IMR-90 (cell line): Measurements from ENCODE around the gene CAMKMT. TPM values are rescaled to one million over a fixed set of nuclear protein-coding genes. Genes with fewer than 3 reads are reported as not detected.

Experiments used
- ATAC-seq: fragments of 200-7000 bp; cut with Tn5 transposase; 2 replicates; pipeline ENCODE4 v1.9.1; 2020; ENCODE audit warnings: low read depth, mild to moderate bottlenecking, moderate library complexity
- BruUV-seq: library from RNA; stranded (reverse); fragments of 400-500 nt; replicated peaks from 2 replicates; lab custom pipeline; 2021; lab: Mats Ljungman, UMichigan
- CTCF ChIA-PET: fragments of 300-600 bp; formaldehyde crosslinking; extraction: SDS; loops from one replicate; lab custom pipeline; 2021; ENCODE audit warnings: antibody characterized with exemption; lab: Yijun Ruan, JAX
- POLR2A ChIA-PET: fragments of 300-600 bp; sonication (Branson Sonifier 250); formaldehyde crosslinking; loops from one replicate; lab custom pipeline; 2022; ENCODE audit warnings: antibody characterized with exemption; ENCODE audit not compliant: unreplicated experiment; lab: Charles Lee
- DNase-seq: peaks from one replicate; pipeline ENCODE4 v3.0.0; 2013
- H2AFZ ChIP-seq: replicated peaks from 2 replicates; pipeline ENCODE3; 2013; ENCODE audit warnings: low read length, mild to moderate bottlenecking; ENCODE audit not compliant: poor library complexity
- H2AK5ac ChIP-seq: 2 replicates; pipeline ENCODE4 v1.6.1; 2013; ENCODE audit warnings: low read depth, low read length, inconsistent platforms
- H2AK9ac ChIP-seq: replicated peaks from 2 replicates; pipeline ENCODE3; 2013; ENCODE audit warnings: mild to moderate bottlenecking, low read depth, low read length, moderate library complexity; ENCODE audit not compliant: poor library complexity
- H2BK120ac ChIP-seq: 2 replicates; pipeline ENCODE4 v1.6.1; 2013; ENCODE audit warnings: low read depth, low read length, inconsistent platforms
- H2BK15ac ChIP-seq: 3 replicates; pipeline ENCODE4 v1.6.1; 2013; ENCODE audit warnings: low read depth, low read length, inconsistent platforms
- H2BK20ac ChIP-seq: 2 replicates; pipeline ENCODE4 v1.6.1; 2013; ENCODE audit warnings: low read depth, mild to moderate bottlenecking, inconsistent platforms, low read length, moderate library complexity
- H2BK5ac ChIP-seq: 2 replicates; pipeline ENCODE4 v1.6.1; 2013; ENCODE audit warnings: mild to moderate bottlenecking, low read depth, low read length, inconsistent platforms; ENCODE audit not compliant: poor library complexity, severe bottlenecking
- H3K14ac ChIP-seq: replicated peaks from 2 replicates; pipeline ENCODE4 v1.6.1; 2013; ENCODE audit warnings: low read depth, low read length, inconsistent platforms
- H3K18ac ChIP-seq: 2 replicates; pipeline ENCODE4 v1.6.1; 2013; ENCODE audit warnings: low read depth, low read length, control low read depth
- H3K23ac ChIP-seq: 2 replicates; pipeline ENCODE4 v1.6.1; 2013; ENCODE audit warnings: low read depth, low read length, inconsistent platforms
- H3K27ac ChIP-seq: 2 replicates; pipeline ENCODE4 v1.5.1; 2013; ENCODE audit warnings: mild to moderate bottlenecking, control low read depth, low read length; ENCODE audit not compliant: insufficient read depth
- H3K27me3 ChIP-seq: 2 replicates; pipeline ENCODE4 v1.6.1; 2013; ENCODE audit warnings: low read length; ENCODE audit not compliant: control insufficient read depth, insufficient read depth
- H3K36me3 ChIP-seq: 2 replicates; pipeline ENCODE4 v1.6.1; 2013; ENCODE audit warnings: low read length, mixed read lengths; ENCODE audit not compliant: control insufficient read depth, insufficient read depth
- H3K4ac ChIP-seq: 2 replicates; pipeline ENCODE4 v1.6.1; 2013; ENCODE audit warnings: low read depth, low read length, inconsistent platforms
- H3K4me1 ChIP-seq: 2 replicates; pipeline ENCODE4 v1.6.1; 2013; ENCODE audit warnings: low read length, mixed read lengths; ENCODE audit not compliant: control insufficient read depth, insufficient read depth
- H3K4me2 ChIP-seq: 2 replicates; pipeline ENCODE4 v1.6.1; 2013; ENCODE audit warnings: low read depth, mild to moderate bottlenecking, control low read depth, low read length, moderate library complexity
- H3K4me3 ChIP-seq: 2 replicates; pipeline ENCODE4 v1.5.1; 2013; ENCODE audit warnings: low read depth, mild to moderate bottlenecking, control low read depth, low read length, moderate library complexity; ENCODE audit not compliant: insufficient read depth
- H3K56ac ChIP-seq: 2 replicates; pipeline ENCODE4 v1.6.1; 2013; ENCODE audit warnings: low read length, inconsistent platforms; ENCODE audit not compliant: insufficient read depth; ENCODE audit errors: extremely low read depth
- H3K79me1 ChIP-seq, 2 experiments: 2 replicates each; pipeline ENCODE4 v1.6.1; 2013; ENCODE audit warnings: low read length in 2 of 2, inconsistent platforms in 1 of 2, low read depth in 1 of 2
- H3K9ac ChIP-seq: 2 replicates; pipeline ENCODE4 v1.6.1; 2013; ENCODE audit warnings: low read depth, low read length, control low read depth
- H3K9me1 ChIP-seq: 2 replicates; pipeline ENCODE4 v1.6.1; 2013; ENCODE audit warnings: low read length, inconsistent platforms; ENCODE audit not compliant: insufficient read depth
- H3K9me3 ChIP-seq: 2 replicates; pipeline ENCODE4 v1.6.1; 2013; ENCODE audit warnings: low read length; ENCODE audit not compliant: control insufficient read depth, insufficient read depth
- H4K20me1 ChIP-seq: 2 replicates; pipeline ENCODE4 v1.6.1; 2013; ENCODE audit warnings: low read length, inconsistent platforms; ENCODE audit not compliant: insufficient read depth
- H4K5ac ChIP-seq: 2 replicates; pipeline ENCODE4 v1.6.1; 2013; ENCODE audit warnings: mild to moderate bottlenecking, low read depth, low read length, control low read depth
- H4K8ac ChIP-seq, 2 experiments: 2 replicates each; pipeline ENCODE4 v1.6.1; 2013; ENCODE audit warnings: low read depth in 2 of 2, low read length in 2 of 2, control low read depth in 1 of 2, inconsistent platforms in 1 of 2
- H4K91ac ChIP-seq: 2 replicates; pipeline ENCODE4 v1.6.1; 2013; ENCODE audit warnings: low read depth, low read length, inconsistent platforms; ENCODE audit not compliant: insufficient read depth
- BHLHE40 ChIP-seq: fragments of 150-350 bp; IDR thresholded peaks from 2 replicates; pipeline ENCODE4 v1.6.1; 2016; ENCODE audit warnings: mild to moderate bottlenecking, low read depth, low read length
- CEBPB ChIP-seq: IDR thresholded peaks from 2 replicates; pipeline ENCODE4 v1.6.1; 2012; ENCODE audit warnings: low read depth, low read length, improper control_type of control experiment
- CHD1 ChIP-seq: IDR thresholded peaks from 2 replicates; pipeline ENCODE4 v1.6.1; 2012; ENCODE audit warnings: low read depth, low read length, improper control_type of control experiment
- CTCF ChIP-seq: conservative IDR thresholded peaks from 2 replicates; pipeline ENCODE4 v1.5.1; 2012; ENCODE audit warnings: mild to moderate bottlenecking, low read depth, low read length, improper control_type of control experiment
- ELK1 ChIP-seq: fragments of 150-350 bp; IDR thresholded peaks from 2 replicates; pipeline ENCODE4 v1.6.1; 2016; ENCODE audit warnings: low read depth, mild to moderate bottlenecking, low read length, moderate library complexity, borderline replicate concordance
- FOS ChIP-seq: fragments of 150-350 bp; IDR thresholded peaks from 2 replicates; pipeline ENCODE4 v1.6.1; 2016; ENCODE audit warnings: low read depth, low read length
- MAFK ChIP-seq: IDR thresholded peaks from 2 replicates; pipeline ENCODE4 v1.6.1; 2012; ENCODE audit warnings: low read depth, low read length, improper control_type of control experiment
- MAZ ChIP-seq: IDR thresholded peaks from 2 replicates; pipeline ENCODE4 v1.6.1; 2012; ENCODE audit warnings: low read depth, mild to moderate bottlenecking, low read length, improper control_type of control experiment, moderate library complexity, borderline replicate concordance
- MXI1 ChIP-seq: IDR thresholded peaks from 2 replicates; pipeline ENCODE4 v1.6.1; 2012; ENCODE audit warnings: low read depth, mild to moderate bottlenecking, low read length, moderate library complexity, borderline replicate concordance
- NFE2L2 ChIP-seq: fragments of 150-350 bp; IDR thresholded peaks from 2 replicates; pipeline ENCODE4 v1.6.1; 2016; ENCODE audit warnings: low read depth, mild to moderate bottlenecking, low read length
- POLR2A ChIP-seq: IDR thresholded peaks from 2 replicates; pipeline ENCODE4 v1.6.1; 2012; ENCODE audit warnings: mild to moderate bottlenecking, low read depth, low read length
- RAD21 ChIP-seq: IDR thresholded peaks from 2 replicates; pipeline ENCODE4 v1.6.1; 2012; ENCODE audit warnings: low read length, improper control_type of control experiment
- RCOR1 ChIP-seq: IDR thresholded peaks from 2 replicates; pipeline ENCODE4 v1.6.1; 2012; ENCODE audit warnings: mild to moderate bottlenecking, low read length, improper control_type of control experiment; ENCODE audit not compliant: insufficient replicate concordance
- RFX5 ChIP-seq: IDR thresholded peaks from 2 replicates; pipeline ENCODE4 v1.8.0; 2012; ENCODE audit warnings: low read depth, mild to moderate bottlenecking, low read length, moderate library complexity
- SMC3 ChIP-seq: fragments of 150-350 bp; IDR thresholded peaks from 2 replicates; pipeline ENCODE4 v1.6.1; 2016; ENCODE audit warnings: low read depth, mild to moderate bottlenecking, antibody characterized with exemption, low read length, moderate library complexity
- USF2 ChIP-seq: fragments of 150-350 bp; IDR thresholded peaks from 2 replicates; pipeline ENCODE4 v1.6.1; 2017; ENCODE audit warnings: mild to moderate bottlenecking, antibody characterized with exemption, low read length, low read depth
- WGBS, 2 experiments: methylation state at CpG; one replicate each; pipeline versions ENCODE4 v1.1.5 to v1.1.7; 2013; ENCODE audit warnings: missing lambda C conversion rate in 2 of 2; ENCODE audit not compliant: insufficient read length in 1 of 2; ENCODE audit errors: extremely low coverage in 2 of 2; 5-methylcytosine and 5-hydroxymethylcytosine counted together
- dilution Hi-C: fragments of 300-500 bp; cut with HindIII; formaldehyde crosslinking; loops from one replicate; pipeline ENCODE4 v1.14.3; 2018; ENCODE audit warnings: low sequenced_read_pairs; ENCODE audit not compliant: unreplicated experiment
- in situ Hi-C: fragments of 300-500 bp; cut with MboI; formaldehyde crosslinking; loops from 3 replicates; pipeline ENCODE4 v1.14.3; 2019; ENCODE audit warnings: low sequenced_read_pairs, inconsistent platforms, mixed read lengths
- intact Hi-C: fragments of 100-400 bp; cut with micrococcal nuclease; formaldehyde crosslinking; loops from 2 replicates; pipeline ENCODE4 v1.10.0; 2022
- polyA plus RNA-seq, 3 experiments: library from polyadenylated mRNA; depleted of rRNA; stranded (reverse); fragments of >200 nt; gene quantifications; 2 replicates each; pipeline ENCODE4 v1.2.3, GENCODE V29; 2012; ENCODE audit warnings: low replicate concordance in 1 of 3
- total RNA-seq: library from RNA; depleted of rRNA; stranded (reverse); fragments of >200 nt; gene quantifications from 2 replicates; pipeline ENCODE4 v1.2.3, GENCODE V29; 2012

CAMKMT gene
- total and polyA plus RNA-seq, 2 of the 4 experiments (the other 2 are of a cell fraction) = 4.4 to 6.8 TPM

GRCh38 chr2:44598330-44599119 is 236.8 kb downstream of the CAMKMT start:
- Histone ChIP-seq H3K18ac (no peak overlapping the region), H3K79me1 (no peaks in the 10 kb centered on the region), H2BK120ac (no peak overlapping the region), H2AK9ac (no peak overlapping the region), H3K9ac (no peak overlapping the region), H4K5ac (no peak overlapping the region), H4K8ac (no peak overlapping the region), H3K27ac (no peak overlapping the region), H3K9me3 (no peaks in the 10 kb centered on the region), H3K9me1 (no peaks in the 10 kb centered on the region), H3K4me3 (no peak overlapping the region), H3K4ac (no peak overlapping the region), H3K27me3 (no peaks in the 10 kb centered on the region), H3K4me1 (no peaks in the 10 kb centered on the region), H3K4me2 (no peak overlapping the region), H4K91ac (no peak overlapping the region), H2BK5ac (no peak overlapping the region), H2AK5ac (no peak overlapping the region), H2AFZ (no peak overlapping the region), H3K14ac (no peak overlapping the region), H4K20me1 (no peaks in the 10 kb centered on the region), H3K36me3 (no peaks in the 10 kb centered on the region), H2BK20ac (no peak overlapping the region), H3K23ac (no peak overlapping the region), H3K56ac (no peak overlapping the region), H2BK15ac (no peak overlapping the region)
- BruUV-seq = no TSS peak
- no CpG with 5 or more reads among the region's 5 CpGs for WGBS, 2 experiments
- DNase-seq = no peak
- CTCF ChIA-PET = no interaction called here
- no peak for ATAC-seq
- POLR2A ChIA-PET = no interaction called here
- intact Hi-C loops = no loop called here
- dilution Hi-C loops = no loop called here
- in situ Hi-C loops = no loop called here
- TF ChIP-seq MAZ = no peak
- TF ChIP-seq FOS = no peak
- no peak for TF ChIP-seq NFE2L2
- no peak for TF ChIP-seq ELK1
- no peak for TF ChIP-seq MXI1
- no peak for TF ChIP-seq CHD1
- no peak for TF ChIP-seq RAD21
- no peak for TF ChIP-seq CTCF
- no peak for TF ChIP-seq SMC3
- no peak for TF ChIP-seq RCOR1
- TF ChIP-seq USF2 = no peak
- no peak for TF ChIP-seq RFX5
- no peak for TF ChIP-seq BHLHE40
- no peak for TF ChIP-seq POLR2A
- TF ChIP-seq CEBPB = no peak
- TF ChIP-seq MAFK = no peak
